ENCODE results near the gene LSM4.

The LSM4 gene

DNA sequence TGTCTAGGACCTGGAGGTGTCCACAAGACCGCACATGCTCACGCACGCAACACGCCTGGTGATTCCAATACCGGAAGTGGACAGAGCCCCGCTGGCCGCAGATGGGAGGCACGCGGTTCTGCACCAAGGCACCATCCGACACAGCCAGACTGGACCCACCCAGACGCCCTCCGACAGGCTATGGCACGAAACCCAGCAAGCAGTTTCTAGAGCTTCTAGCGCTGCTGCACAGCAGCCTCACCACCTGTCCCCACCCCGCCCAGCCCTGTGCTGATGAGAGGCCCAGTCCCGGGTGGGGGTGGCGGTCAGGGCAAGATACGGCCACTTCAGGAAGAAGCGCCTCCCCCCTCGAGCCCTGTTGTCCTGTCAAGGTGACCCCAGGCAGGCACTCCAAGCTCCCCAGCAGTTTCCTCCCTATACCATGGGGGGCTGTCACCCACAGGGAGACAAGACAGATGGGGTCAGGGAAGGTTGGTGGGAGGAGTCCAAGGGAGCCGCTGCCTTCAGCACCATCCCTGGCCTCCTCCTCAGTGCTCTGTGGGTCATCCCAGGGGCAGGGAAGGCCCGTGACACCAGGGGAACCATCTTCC, 11.3 kb downstream of the LSM4 start:
- DNase-seq = no peak

DNA sequence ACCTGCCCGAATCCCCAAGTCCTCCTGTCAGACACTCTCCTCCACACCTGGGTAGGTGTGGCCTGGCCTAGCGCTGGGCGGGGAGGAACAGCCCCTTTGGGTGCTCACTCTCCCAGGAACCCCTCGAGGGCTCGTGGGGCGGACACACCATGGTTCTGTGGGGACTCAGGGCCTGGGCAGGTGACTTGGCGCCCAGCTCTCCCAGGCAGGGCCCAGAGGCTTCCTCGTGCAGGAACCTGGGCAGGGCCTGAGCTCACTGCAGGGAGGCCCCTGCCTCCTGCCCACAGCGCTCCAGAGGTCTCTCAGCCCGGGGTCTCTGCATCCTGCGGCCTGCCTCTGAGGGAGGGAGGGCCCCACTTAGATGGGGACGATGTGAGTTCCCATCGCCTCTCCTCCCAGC, 11.9 kb downstream of the LSM4 start:
- no peak for DNase-seq

DNA sequence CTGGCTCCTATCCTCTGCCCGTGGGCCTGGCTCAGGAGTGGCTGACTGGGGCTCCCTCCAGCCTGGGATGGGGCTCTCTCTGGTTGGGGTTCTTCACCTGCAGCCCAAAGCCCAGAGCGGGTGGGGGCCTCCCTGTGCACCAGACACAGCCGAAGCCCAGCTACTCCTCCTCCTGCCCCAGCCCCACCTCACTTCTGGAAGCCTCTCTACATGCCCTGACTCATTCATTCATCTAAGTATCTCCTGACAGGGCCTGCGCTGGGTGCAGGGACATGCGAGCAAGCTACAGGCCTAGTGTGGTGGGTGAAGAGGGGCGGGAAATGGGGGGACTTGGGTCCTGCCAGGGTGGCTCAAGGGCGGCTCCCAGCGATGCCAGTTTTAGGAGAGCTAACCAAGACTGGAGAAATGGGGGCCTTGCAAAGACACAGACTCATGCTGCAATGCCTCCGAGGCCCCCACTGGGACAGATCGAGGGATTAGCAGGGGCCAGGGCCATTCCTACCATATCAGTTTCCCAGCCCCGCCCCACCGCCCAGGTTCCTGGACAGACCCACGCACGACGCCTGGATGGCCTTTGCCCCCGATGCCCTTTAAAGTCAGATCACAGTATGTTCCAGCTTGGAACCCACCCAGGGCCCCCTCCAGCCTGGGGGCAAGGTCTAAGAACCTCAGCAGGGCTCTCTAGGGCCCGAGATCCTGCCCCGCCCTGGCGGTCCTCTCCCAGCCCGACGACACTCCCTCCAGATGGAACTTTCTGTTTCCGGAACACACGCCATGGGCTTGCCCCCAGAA, 12.6 kb downstream of the LSM4 start:
- no peak for DNase-seq

DNA sequence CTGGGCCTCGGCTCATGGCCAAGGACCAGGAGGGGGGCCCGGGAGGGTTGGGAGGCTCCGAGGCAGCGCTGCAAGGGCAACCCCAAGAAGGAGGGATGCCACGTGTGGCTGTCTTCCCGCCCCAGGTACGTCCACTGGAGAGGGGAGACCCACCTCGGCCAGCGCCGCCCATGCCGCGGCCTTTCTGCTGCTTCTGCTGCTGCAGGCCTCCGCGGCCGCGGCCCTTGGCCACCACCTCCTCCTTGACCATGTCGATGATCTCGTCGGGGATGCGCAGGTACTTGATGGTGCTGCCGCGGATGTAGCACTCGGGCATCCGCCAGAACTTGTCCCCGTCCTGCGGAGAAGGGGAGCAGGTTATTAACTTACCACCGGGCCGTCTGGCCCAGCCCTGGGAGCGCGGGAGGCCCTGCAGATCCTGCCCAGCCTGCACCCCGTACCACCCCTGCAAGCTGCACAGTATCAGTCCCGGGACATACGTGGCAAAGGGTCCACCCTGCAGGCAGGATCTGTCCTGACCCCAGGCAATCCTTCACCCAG, 13.3 kb downstream of the LSM4 start:
- DNase-seq = no peak

DNA sequence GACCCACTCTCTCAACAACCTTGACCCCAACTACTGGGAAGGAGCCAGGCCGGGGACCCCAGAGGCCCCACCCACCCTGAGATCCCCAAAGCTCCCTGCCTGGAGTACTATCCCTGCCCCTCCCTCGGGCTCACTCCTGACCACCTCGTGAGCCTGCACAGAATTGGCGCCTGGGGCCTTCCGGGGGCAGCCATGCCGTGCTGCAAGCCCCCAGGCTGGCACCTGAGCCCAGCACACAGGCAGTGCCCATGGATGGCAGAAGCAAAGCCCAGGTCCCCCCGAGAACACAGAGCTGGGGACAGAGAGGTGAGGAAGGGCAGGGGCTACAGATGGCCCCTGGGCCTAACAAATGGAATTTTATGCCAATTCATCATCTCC, 13.9 kb downstream of the LSM4 start:
- DNase-seq = no peak

DNA sequence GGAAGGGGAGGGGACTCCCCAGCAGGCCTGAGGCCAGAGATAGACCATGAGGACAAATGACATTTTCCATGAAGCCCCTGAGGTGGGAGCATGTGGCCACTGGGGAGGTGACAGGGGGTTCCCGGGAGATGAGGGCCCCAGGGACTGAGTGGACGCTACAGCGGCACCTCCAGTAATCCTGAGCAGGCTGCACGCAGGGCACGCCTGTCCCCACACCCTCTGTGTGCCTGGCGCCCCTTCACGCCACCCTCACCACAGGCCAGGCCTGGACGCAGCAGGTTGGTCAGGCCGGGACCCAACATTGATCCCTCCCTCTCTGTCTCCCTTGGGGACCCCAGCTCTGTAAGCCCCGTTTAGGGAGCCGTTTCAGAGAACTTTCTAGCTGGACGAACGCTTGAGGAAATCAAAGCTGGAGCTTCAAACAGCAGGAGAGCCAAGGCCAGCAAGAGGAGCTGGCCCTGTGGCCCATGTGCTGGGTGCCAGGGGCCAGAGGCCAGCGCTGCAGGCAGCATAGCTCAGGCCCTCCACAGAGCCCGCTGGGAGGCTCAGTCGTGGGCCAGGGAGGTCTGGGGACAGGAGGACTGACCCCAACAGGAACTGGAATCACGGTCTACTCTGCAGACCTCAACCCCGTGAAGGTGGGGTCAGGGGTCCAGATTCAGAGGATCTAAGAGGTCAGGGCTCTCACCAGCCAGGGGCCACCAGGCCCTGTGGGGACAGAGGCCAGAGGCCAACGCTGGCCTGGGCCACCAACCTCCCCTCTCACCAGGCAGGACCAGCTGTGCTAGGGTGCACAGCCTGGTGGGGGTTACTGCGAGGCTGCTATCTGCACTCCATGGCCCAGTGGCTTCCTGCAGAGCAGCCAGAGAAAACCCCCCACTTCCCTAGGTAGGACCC, 14.6 kb downstream of the LSM4 start:
- DNase-seq = no peak

DNA sequence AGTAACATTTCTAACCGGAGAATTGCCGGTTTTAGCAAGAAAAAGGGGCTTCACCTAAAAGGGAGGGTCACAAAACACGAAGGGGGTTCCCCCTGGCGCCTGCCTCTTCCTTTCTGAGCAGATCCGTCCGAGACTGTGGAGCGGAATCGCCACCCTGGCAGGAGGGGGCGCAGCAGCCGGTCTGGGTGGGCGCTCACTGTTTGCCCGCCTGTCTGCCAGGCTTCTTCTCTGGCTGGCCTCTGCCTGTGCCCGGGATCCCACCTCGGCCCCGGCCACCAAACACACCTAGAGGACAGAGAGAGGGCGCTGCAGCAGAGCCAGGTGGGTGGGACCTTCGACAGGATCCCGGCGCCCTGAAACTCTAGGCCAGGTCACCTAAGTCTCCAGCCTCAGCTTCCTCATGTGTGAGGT, 15.6 kb downstream of the LSM4 start:
- peak in 4 of 58 donors; percentile 15 to 50 (median 44) for DNase-seq

DNA sequence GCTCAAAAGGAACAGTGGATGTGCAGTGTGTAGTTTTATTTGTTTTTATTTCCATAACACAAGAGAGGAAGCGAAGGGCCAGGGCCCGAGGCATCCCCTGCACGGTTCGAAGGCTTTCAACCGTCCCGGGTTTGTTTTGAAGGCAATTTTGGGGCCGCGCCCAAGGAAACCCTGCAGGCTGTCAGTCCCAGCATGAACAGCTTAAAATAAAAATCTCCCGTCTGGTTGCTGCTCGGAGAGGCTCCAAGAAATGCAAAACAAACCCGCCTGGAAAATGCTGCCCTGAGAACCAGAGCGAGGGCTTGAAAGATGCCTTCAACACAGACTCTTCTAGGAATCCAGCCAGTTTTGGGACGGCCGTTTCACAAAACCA, 16.0 kb downstream of the LSM4 start:
- peak in 46 of 58 donors; percentile 8 to 75 (median 36) for DNase-seq

DNA sequence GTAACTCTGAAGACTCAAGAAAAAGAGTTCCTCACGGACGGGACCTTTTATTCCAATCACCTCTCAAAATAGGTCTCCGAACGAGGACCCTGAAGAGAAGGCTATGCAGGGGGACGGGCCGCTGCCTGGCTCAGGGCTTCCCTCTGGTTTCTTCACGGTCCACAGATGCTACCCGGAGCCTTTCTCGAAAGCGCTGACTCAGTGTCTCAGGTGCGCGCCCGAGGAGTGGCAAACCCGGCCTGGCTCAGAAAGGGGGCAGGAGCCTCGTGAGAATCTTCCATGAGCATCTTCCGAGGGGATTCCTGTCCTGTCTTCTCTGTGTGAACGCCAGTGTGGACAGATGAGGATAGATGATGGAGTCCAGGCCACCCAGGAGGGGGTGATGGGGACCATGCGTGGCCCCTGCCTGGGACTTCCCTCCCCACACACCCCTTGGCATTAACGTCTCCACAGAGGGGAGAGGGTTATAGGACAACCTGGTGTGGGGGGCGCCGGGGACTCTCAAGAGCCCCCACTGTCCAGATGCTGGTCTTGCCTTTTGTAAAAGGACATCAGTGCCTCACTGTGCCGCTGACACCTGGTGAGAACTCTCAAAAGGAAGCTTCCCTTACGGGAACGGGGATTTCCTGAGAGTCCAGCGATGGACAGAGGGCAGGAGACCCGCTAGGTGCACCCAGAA, 16.5 kb downstream of the LSM4 start:
- no peak for DNase-seq

DNA sequence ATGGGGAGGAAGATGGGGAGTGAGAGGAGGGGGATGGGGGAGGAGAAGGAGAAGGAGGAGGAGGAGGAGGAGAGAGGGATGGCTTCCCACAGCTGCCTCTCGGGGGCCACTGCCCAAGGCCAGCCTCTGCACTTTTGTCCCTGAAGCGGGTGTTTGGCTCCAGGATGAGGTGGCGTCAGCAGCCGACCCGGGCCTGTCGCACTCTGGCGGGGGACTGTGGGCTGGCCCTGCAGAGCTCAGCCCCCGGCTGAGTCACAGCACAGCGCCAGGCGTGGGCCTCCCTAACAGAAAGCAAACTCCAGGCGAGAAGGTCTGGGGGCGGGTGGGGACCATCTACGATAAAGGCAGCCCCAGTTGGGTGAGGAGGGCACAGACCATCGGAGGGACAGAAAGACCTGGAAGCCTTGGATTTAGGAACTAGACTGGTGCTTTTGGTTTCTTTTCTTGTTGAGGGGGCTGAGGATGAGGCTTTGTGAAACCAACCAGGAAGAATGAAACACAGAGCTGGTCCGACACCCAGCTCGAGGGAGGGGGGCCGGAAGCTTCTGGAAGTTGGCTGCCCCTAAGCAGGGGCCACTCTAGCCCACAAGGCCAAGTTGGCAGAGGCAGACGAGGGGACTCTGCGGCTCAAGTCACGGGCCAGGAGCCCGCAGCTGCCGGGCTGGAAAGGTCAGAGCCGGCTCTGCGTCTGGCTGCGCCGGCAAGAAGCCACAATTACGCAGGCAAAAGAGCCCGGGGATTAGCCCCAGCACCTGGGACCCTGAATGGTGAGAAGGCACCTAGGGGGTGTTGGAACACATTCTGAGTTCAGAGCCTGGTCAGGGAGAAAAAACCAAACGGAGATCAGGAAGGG, 18.2 kb downstream of the LSM4 start:
- DNase-seq = peak; percentile 33 to 87 (median 72)

DNA sequence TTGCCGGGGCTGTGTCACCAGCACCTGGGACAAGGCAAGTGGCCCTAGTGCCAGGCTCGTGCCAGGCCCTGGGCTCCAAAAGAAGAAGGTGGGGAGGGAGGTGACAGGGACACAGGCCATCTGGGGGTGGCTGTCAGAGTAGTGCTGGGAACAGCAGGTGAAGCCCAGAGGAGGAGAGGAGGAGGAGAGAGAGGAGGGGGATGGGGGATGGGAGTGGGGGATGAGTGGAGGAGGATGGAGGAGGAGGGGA, 18.7 kb downstream of the LSM4 start:
- DNase-seq = peak in 9 of 58 donors; percentile 45 to 67 (median 51)

DNA sequence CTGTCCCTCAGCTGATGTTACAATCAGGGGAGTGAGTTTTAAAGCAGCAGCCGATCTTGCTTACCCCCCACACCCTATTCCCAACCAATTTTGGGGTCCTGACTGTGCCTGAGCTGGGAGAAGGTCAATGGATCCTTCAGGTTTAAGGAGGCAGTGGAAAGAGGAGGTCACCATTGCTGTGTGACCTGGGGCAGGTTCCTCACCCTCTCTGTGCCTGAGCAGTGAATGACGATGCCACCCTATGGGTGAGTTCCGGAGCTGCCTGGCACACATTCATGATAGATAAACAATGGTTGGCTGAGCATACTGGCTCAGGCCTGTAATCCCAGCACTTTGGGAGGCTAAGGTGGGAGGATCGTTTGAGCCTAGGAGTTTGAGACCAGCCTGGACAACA, 21.2 kb downstream of the LSM4 start:
- DNase-seq = no peak

DNA sequence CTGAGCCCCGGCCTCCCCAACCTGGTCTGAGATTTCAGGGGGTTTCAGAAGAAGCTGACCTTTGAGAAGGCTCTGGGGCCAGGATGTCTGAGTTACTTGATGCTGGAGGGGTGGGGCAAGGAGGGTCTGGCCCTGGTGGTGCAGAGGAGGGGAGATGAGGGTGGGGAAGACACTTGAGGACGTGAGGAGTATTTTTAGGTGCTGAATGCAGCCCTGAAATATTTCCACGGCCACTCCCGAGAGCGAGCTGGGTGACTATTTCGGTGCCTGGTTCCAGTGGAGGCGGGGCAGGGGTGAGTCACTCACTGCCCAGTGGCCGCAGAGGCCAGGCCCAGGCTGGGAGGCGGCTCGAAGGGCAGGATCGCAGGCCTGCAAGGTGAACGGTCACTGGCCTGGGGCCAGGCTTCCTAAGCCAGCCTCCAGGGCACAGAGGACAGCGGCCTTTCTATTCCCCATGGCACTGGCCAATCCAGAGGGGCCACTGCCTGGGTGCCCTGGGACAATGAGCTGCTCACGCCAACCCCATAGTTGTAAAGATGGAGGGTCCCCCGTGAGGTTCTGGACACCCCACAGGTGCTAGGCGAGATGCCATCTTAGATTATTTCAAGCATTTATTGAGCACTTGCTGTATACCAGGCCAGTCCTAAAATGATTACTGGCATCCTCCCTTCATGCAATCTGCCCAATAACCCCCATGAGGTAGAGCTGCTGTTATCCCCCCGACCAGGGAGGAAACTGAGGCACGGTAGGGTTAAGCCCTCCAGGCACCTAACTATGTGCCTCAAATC, 21.8 kb downstream of the LSM4 start:
- peak in 2 of 58 donors; percentile 18 to 24 for DNase-seq

DNA sequence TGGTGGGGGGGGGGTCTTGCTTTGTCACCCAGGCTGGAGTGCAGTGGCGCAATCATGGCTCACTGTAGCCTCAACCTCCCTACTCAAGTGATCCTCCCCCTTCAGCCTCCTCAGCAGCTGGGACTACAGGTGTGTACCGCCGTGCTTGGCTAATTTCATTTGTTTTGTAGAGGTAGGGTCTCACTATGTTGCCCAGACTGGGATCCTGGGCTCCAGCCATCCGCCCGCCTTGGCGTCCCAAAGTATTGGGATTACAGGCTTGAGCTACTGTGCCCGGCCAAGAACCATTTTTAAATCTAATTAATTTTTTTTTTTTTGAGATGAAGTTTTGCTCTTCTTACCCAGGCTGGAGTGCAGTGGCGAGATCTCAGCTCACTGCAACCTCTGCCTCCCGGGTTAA, 23.2 kb downstream of the LSM4 start:
- no peak for DNase-seq

DNA sequence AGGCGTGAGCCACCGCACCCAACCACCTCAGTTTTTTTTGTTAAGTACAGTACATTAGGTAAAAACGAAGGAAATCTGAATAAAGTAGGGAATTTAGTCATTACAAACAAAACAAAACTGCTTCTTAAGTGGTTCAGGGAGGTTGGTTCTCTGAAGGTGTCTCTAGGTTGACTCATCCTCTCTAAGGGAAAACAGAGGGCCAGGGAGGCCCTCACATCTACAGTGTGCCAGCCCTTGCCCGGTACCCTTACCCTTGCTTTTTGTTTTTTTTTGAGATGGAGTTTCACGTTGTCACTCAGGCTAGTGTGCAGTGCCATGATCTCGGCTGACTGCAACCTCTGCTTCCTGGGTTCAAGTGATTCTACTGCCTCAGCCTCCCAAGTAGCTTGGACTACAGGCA, 24.3 kb downstream of the LSM4 start:
- no peak for DNase-seq

DNA sequence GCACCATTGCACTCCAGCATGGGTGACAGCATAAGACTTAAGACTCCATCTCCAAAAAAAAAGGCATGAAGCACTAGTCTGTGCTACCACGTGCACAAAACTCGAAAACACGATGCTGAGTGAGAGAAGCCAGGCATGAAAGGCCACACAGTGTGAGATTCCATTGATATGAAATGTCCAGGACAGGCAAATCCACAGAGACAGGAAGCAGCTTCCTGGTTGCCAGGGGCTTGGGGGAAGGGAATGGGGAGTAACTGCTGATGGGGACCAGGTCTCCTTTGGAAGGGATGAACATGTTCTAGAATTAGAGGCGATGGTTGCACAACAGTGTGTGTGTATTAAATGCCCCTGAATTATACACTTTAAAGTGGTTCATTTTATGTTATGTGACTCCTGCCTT, 25.6 kb downstream of the LSM4 start:
- no peak for DNase-seq

DNA sequence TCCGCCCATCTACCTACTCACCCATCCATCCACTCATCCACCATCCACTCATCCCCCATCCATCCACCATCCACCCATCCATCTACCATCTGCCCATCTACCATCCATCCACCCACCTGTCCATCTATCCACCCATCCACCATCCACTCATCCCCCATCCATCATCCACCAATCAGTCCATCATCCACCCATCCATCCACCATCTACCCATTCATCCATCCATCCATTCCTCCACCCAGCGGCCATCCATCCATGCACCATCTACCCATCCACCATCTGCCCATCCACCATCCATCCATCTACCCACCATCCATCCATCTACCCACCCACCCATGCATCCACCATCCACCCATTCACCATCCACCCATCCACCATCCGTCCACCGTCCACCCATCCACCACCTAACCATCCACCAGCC, 27.8 kb downstream of the LSM4 start:
- no peak for DNase-seq

DNA sequence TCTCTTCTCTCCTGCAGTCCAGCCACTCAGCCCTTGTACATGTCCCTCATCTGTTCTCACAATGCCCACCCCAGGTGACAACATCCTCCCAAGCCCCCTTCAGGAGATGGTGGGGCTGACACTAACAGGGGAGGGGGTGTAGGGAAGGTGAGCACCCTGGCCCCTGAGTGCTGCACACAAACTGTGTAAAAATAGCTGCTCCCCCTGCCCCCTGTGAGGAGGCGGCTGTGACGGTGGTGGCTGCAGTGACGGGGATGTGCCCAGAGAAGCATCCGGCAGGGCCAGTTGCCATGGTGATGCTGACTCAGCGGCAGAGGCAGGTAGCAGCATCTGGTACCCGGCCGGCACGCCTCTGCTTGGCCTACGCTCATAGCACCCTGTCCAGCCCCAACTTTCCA, 28.4 kb downstream of the LSM4 start:
- DNase-seq = peak in 46 of 58 donors; percentile 8 to 84 (median 45)

DNA sequence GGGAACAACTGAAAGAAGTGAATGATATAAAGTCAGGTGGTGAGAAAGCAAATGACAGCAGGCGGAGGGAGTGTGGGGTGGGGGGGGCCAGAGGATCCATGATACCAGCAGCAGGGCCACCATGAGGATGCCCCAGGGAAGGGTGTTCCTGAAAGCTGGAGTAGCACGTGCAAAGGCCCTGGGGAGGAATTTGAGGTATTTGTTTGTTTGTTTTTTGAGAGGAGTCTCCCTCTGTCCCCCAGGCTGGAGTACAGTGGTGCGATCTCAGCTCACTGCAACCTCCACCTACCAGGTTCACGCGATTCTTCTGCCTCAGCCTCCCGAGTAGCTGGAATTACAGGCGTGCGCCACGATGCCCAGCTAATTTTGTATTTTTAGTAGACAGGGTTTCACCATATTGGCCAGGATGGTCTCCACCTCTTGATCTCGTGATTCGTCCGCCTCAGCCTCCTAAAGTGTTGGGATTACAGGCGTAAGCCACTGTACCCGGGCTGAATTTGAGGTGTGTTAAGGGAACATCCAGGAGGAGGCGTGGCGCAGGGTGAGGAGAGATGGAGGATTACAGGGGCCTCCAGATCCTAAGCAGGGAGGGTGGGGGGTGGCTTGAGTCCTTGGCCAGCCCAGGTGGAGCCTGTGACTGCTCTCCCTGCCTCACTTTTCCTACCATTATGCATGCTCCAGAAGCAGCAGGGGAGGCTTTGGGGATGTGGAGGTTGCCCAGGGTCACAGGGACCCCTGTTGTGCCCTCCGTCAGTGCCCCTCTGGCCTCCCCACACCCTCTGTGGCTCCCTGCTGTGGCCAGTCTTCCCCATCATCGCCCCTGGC, 29.0 kb downstream of the LSM4 start:
- DNase-seq = no peak

Data from anterior cingulate cortex (tissue), 58 donors.